Measurements from ENCODE around the gene CHTF18. TPM values are rescaled to one million over a fixed set of nuclear protein-coding genes. Genes with fewer than 3 reads are reported as not detected.
"Not testable (repeated sequence)": the region's sequence is repeated elsewhere in the genome, so short reads cannot be mapped to it uniquely, and the experiment has no call there.

CHTF18 gene
- total RNA-seq, 1 donor from 2014 or later: 6.4 TPM

GRCh38 chr16:774086-775001 is 14.1 kb upstream of the CHTF18 start:
- no peak for ATAC-seq
- DNase-seq (ENCODE audit: low spot score): no peak

DNA sequence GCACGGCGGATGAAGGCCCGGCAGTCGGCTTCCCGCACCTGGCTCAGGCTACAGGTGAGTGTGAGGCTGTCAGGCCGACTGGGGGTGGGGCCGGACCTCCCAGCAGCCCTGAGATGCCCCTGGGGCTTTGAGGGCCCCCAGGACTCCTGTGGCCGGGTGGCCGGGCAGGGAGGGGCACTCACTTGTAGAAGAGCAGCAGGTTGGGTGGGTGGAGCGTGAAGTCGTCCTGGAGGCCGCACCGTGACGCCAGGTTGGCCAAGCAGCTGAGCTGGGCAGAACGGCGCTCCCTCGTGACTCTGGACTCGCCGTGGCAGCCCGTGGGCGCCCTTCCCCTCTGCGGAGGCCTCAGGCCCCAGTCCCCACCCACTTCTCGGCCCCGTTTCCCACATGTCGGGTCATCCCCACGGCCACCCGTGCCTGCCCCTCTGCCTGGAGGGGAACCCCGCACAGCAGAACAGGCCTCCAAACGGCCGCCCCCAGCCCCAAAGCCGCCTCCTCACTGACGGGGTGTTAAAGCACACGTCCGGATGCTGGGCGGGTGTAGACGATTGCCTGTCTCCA is 13.1 kb upstream of the CHTF18 start:
- ATAC-seq (no peak), DNase-seq (ENCODE audit: low spot score) (no peak)

DNA sequence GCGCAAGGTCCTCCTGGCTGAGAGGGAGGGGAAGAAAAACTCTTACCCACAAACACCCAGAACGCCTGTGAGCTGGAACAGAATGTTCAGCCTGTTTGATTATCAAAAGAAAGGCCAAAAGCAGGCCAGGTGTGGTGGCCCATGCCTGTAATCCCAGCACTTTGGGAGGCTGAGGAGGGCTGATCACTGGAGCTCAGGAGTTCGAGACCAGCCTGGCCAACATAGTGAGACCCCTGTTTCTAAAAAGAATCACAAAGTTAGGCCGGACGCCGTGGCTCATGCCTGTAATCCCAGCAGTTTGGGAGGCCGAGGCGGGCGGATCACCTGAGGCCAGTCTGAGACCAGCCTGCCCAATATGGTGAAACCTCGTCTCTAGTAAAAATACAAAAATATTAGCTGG is 12.1 kb upstream of the CHTF18 start:
- not testable (repeated sequence) for DNase-seq (ENCODE audit: low spot score); ATAC-seq

DNA sequence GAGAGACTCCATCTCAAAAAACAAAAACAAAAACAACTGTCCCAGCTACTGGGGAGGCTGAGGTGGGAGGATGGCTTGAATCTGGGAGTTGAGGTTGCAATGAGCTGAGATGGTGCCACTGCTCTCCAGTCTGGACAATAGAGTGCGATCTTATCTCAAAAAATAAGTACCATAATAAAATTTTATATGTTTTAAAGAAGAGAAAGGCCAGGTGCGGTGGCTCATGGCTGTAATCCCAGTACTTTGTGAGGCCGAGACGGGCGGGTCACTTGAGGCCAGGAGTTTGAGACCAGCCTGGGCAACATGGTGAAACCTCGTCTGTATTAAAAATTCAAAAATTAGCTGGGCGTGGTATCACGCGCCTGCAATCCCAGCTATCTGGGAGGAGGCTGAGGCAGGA is 11.6 kb upstream of the CHTF18 start:
- ATAC-seq: no peak
- DNase-seq (ENCODE audit: low spot score): no peak

DNA sequence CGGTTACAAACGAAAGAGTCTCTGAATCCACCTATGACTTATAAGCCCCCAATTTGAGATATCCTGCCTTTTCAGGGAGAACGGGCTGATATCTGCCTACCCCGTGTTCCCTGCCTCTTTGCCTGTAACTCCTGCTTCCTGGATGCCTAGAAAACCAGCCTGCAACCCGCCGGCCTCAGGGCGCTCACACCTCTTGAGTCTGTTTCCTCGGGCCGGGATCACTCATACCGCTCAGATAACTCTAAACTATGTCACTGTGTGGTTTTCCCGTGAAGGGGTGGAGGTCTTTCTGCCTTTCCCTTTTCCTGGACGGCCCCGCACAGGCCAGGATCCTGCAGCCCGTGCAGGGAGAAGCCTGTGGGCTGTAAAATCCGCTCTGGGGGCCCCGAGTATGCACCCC is 10.6 kb upstream of the CHTF18 start:
- no peak for ATAC-seq
- no peak for DNase-seq (ENCODE audit: low spot score)

- DNase-seq (ENCODE audit: low spot score) (no peak), ATAC-seq (no peak)
These were observed 10.0 kb upstream of the CHTF18 start for GRCh38 chr16:778447-778846.

DNA sequence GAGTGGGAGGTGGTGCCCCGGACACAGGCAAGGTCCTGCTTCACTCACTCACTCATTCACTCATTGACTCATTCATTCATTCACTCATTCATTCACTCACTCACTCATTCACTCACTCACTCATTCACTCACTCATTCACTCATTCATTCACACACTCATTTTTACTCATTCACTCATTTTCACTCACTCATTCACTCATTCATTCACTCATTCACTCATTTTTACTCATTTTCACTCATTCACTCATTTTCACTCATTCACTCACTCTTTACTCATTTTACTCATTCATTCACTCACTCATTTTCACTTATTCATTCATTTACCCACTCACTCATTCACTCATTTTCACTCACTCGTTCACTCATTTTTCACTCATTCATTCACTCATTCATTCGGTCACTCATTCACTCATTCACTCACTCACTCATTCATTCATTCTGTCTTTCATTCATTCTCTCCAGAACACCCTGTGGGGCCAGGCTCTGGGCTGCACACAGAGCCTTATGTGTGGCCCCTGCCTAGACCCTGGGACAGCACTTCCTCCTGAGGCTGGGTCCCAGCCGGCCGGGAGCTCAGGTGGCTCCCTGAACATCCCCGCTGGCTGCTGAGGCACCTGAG is 9.4 kb upstream of the CHTF18 start:
- no peak for DNase-seq (ENCODE audit: low spot score)
- ATAC-seq: no peak

GRCh38 chr16:779561-779960 is 8.9 kb upstream of the CHTF18 start:
- no peak for ATAC-seq

GRCh38 chr16:780296-780695 is 8.1 kb upstream of the CHTF18 start:
- DNase-seq (ENCODE audit: low spot score) (no peak), ATAC-seq (no peak)

More at GRCh38 chr16:779561-779960, 8.9 kb upstream of the CHTF18 start:
- no peak for DNase-seq (ENCODE audit: low spot score)

- DNase-seq (ENCODE audit: low spot score) (no peak), ATAC-seq (no peak)
These were observed 6.9 kb upstream of the CHTF18 start for GRCh38 chr16:781346-782010.

- DNase-seq (ENCODE audit: low spot score) (no peak), ATAC-seq (no peak)
These were observed 6.2 kb upstream of the CHTF18 start for GRCh38 chr16:782258-782657.

DNA sequence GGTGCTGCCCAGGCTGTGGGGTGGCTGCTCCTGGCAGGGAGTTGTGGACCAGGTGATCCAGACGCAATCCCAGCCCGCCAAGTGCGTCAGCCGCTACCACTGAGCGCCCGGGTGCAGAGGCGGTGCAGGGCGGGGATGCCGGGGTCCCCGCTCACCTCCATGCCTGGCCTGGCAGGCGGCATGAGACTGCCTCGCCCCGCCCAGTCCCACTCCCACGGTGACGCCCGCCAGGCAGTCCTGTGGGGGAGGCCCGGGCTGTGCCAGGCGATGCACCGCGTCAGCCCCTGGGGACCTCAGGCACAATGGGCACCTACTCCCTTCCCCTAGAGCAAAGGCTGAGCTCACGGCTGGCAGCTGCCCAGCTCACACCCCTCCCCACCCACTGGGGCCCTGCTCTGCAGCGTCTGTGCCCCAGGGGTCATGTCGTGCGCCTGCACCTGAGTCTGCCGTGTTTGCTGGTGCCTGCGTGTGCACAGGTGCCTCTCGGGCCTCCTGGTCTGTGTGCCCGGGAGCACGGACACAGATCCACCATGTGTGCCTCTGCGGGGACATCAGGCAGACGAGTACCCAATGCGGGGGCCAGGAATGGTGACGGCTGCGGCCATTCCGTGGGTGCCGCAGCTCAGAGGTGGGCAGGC is 5.5 kb upstream of the CHTF18 start:
- ATAC-seq: no peak
- no peak for DNase-seq (ENCODE audit: low spot score)

GRCh38 chr16:783404-784161 is 4.8 kb upstream of the CHTF18 start:
- ATAC-seq: no peak
- DNase-seq (ENCODE audit: low spot score): no peak

DNA sequence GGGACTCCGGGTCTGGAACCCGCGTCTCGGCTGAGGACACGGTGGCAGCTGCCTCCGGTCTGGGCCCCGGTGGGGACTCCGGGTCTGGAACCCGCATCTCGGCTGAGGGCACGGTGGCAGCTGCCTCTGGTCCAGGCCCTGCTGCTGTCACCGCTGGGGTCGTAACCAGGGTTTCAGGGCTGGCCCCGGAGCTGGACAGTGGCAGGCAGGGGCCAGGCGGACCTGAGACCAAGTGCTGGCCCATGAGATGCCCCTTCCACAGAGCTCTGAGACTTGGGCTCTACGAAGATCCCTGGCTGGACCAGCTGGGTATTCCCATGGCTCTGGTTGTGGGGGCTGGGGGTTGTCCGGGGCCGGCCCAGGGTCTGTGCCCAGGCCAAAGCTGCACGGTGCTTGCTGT is 4.0 kb upstream of the CHTF18 start:
- ATAC-seq: no peak
- DNase-seq (ENCODE audit: low spot score): no peak

DNA sequence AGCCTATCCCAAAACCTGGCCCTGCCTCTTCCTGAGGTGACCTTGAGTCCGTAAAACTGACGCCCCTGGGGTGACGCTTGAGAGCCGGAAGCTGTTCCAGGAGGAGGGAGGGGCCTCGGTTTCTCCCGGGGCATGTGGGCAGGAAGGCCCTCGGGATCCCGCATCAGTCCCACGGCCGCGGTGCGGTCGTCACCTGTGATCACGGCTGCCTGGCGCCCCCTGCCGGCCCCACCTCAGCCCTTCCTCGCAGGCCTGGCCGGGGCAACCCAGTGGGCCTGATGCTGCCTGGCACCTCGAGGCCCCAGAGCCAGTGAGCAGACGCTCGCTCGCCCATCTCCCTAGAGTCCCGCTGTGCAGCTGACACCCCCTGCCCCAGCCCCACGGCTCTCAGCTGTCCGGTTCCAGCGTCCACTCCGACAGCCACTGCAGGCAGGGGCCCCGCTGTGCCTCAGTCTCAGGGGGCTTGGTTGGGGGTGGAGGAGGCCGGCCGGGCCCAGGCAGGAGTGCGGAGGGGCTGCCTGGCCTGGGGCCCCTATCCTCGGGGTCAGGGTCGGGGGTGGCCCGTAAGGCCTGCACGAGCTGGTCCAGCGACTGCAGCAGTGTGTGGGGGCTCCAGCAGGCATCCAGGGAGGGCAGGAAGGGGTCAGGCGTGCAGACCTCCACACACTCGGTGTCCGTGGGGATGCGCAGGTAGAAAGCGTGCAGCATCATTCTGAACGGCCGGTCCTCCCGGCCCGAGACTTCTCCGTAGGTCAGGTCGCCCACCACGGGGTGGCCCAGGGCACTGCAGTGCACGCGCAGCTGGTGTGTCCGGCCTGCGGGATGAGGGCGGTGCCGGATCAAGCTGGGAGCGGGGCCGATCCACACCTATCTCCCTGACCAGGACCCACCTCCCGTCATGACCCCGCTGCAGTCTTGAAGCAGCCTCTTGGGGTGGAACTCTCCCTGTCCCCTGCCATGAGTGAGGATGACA is 2.6 kb upstream of the CHTF18 start:
- ATAC-seq (peak; percentile 57), DNase-seq (ENCODE audit: low spot score) (peak; percentile 75)

- DNase-seq (ENCODE audit: low spot score) (no peak), ATAC-seq (no peak)
These were observed 976 bp upstream of the CHTF18 start for GRCh38 chr16:787321-787966.

GRCh38 chr16:787978-788398 is 432 bp upstream of the CHTF18 start, which contains the start of gene RPUSD1:
TSS of gene RPUSD1 (minus strand) at chr16:788381. CDS start at chr16:787737, 644 bp downstream.
- DNase-seq (ENCODE audit: low spot score): no peak
- ATAC-seq: no peak

- no peak for DNase-seq (ENCODE audit: low spot score)
- no peak for ATAC-seq
These were observed 901 bp downstream of the CHTF18 start for GRCh38 chr16:789191-789850.

Measured in left lobe of liver (tissue), 2 donors.